ENCODE measurements around the gene PLSCR2. TPM values are rescaled to one million over a fixed set of nuclear protein-coding genes. Genes with fewer than 3 reads are reported as not detected.
"Not testable (repeated sequence)": the region's sequence is repeated elsewhere in the genome, so short reads cannot be mapped to it uniquely, and the experiment has no call there.

PLSCR2 gene
- total and polyA plus RNA-seq, 2 donors (not counting 1 experiment from before 2014, with no cell fraction given): 0.15 to 0.54 TPM

- intact Hi-C loops (cut with micrococcal nuclease): no loop called here
- H3K4me3 ChIP-seq (ENCODE audit: control extremely low read depth in 1 of 5, extremely low read depth in 1 of 5, insufficient read depth in 1 of 5, low read depth in 2 of 5, low read length in 4 of 5): no peak overlapping the region
- no peaks in the 10 kb centered on the region for H4K20me1 ChIP-seq (ENCODE audit: control insufficient read depth, insufficient read depth, low read length, poor library complexity, severe bottlenecking)
- H3K36me3 ChIP-seq (replicated peaks in 1 of 2; ENCODE audit: control extremely low read depth in 1 of 2, control insufficient read depth in 1 of 2, extremely low read depth in 1 of 2, insufficient read depth in 2 of 2, low read length in 1 of 2): no peaks in the 10 kb centered on the region
- TF ChIP-seq EZH2 (IDR thresholded peaks at IDR 0.05; ENCODE audit: borderline replicate concordance, insufficient read depth, low read depth, low read length, poor library complexity, severe bottlenecking) (no peak), CTCF (IDR thresholded peaks at IDR 0.05) (no peak)
- Mint-ChIP-seq H3K9me3 (ENCODE audit: insufficient read depth) (peaks cover 16% of the 10 kb centered on the region), H3K4me1 (no peaks in the 10 kb centered on the region), H3K27me3 (peaks cover 19% of the 10 kb centered on the region), H3K4me3 (no peak overlapping the region), H3K27ac (no peak overlapping the region)
- no peaks in the 10 kb centered on the region for H3K4me1 ChIP-seq (ENCODE audit: control insufficient read depth in 2 of 2, insufficient read depth in 2 of 2, low read length in 2 of 2)
- WGBS (ENCODE audit: insufficient coverage): no CpG with 5 or more reads among the region's 1 CpG
- H3K79me2 ChIP-seq (ENCODE audit: control insufficient read depth, insufficient read depth, low read length): no peaks in the 10 kb centered on the region
- no peak overlapping the region for H3K4me2 ChIP-seq (replicated peaks; ENCODE audit: low read depth, low read length, poor library complexity, severe bottlenecking)
- H3K27ac ChIP-seq (ENCODE audit: low read length in 2 of 2): no peak overlapping the region
- DNase-seq (no peak), ATAC-seq (ENCODE audit: low read depth) (no peak)
- no peak overlapping the region for H3K9ac ChIP-seq (ENCODE audit: low read length)
- H3K27me3 ChIP-seq (replicated peaks in 1 of 4; ENCODE audit: control extremely low read depth in 1 of 4, control insufficient read depth in 3 of 4, insufficient read depth in 4 of 4, low read length in 3 of 4): peaks cover 0 to 2% (median 0%) of the 10 kb centered on the region in 4 experiments
- H3K9me3 ChIP-seq (ENCODE audit: control extremely low read depth in 1 of 3, control insufficient read depth in 2 of 3, insufficient read depth in 1 of 3, low read length in 2 of 3): peaks cover 0 to 10% (median 0%) of the 10 kb centered on the region in 3 donors
- ChIA-PET CTCF (no interaction called here), POLR2A (no interaction called here)
- no peak overlapping the region for H2AFZ ChIP-seq (ENCODE audit: insufficient read depth, low read depth, low read length, poor library complexity, severe bottlenecking)
Observed at GRCh38 chr3:146446026-146446425, 23.3 kb downstream of the PLSCR2 start.

- H3K9me3 Mint-ChIP-seq (ENCODE audit: insufficient read depth); intact Hi-C loops (cut with micrococcal nuclease): not testable (repeated sequence)
Observed at GRCh38 chr3:146440310-146440709, 29.1 kb downstream of the PLSCR2 start.

More at GRCh38 chr3:146440310-146440709, 29.1 kb downstream of the PLSCR2 start:
- DNase-seq; H4K20me1 ChIP-seq (ENCODE audit: control insufficient read depth, insufficient read depth, low read length, poor library complexity, severe bottlenecking); H3K27ac Mint-ChIP-seq; POLR2A ChIA-PET; H3K4me2 ChIP-seq (replicated peaks; ENCODE audit: low read depth, low read length, poor library complexity, severe bottlenecking); H3K4me3 ChIP-seq (ENCODE audit: control extremely low read depth in 1 of 5, extremely low read depth in 1 of 5, insufficient read depth in 1 of 5, low read depth in 2 of 5, low read length in 4 of 5); H3K9ac ChIP-seq (ENCODE audit: low read length); ATAC-seq (ENCODE audit: low read depth); H3K27me3 ChIP-seq (replicated peaks in 1 of 4; ENCODE audit: control extremely low read depth in 1 of 4, control insufficient read depth in 3 of 4, insufficient read depth in 4 of 4, low read length in 3 of 4); H3K9me3 ChIP-seq (ENCODE audit: control extremely low read depth in 1 of 3, control insufficient read depth in 2 of 3, insufficient read depth in 1 of 3, low read length in 2 of 3); H3K4me3 Mint-ChIP-seq; H3K27ac ChIP-seq (ENCODE audit: low read length in 2 of 2); H3K4me1 ChIP-seq (ENCODE audit: control insufficient read depth in 2 of 2, insufficient read depth in 2 of 2, low read length in 2 of 2); CTCF ChIA-PET; H2AFZ ChIP-seq (ENCODE audit: insufficient read depth, low read depth, low read length, poor library complexity, severe bottlenecking); H3K4me1 Mint-ChIP-seq; H3K36me3 ChIP-seq (replicated peaks in 1 of 2; ENCODE audit: control extremely low read depth in 1 of 2, control insufficient read depth in 1 of 2, extremely low read depth in 1 of 2, insufficient read depth in 2 of 2, low read length in 1 of 2); H3K79me2 ChIP-seq (ENCODE audit: control insufficient read depth, insufficient read depth, low read length): not testable (repeated sequence)
- H3K27me3 Mint-ChIP-seq: peaks cover 14% of the 10 kb centered on the region
- WGBS (ENCODE audit: insufficient coverage): 100% methylated on average over 4 of the region's 5 CpGs
